Midbrain (tissue), 1 donor: Measurements from ENCODE around the gene RER1.
A peak's percentile ranks its signal among the peaks of the same experiment; 100 is the strongest.
"Not testable (repeated sequence)": the region's sequence is repeated elsewhere in the genome, so short reads cannot be mapped to it uniquely, and the experiment has no call there.

Experiments used
- DNase-seq: peaks from one replicate; lab custom pipeline; 2025; lab: John Stamatoyannopoulos, UW

The RER1 gene

GRCh38 chr1:2429780-2430591 is 38.3 kb downstream of the RER1 start:
- no peak for DNase-seq

DNA sequence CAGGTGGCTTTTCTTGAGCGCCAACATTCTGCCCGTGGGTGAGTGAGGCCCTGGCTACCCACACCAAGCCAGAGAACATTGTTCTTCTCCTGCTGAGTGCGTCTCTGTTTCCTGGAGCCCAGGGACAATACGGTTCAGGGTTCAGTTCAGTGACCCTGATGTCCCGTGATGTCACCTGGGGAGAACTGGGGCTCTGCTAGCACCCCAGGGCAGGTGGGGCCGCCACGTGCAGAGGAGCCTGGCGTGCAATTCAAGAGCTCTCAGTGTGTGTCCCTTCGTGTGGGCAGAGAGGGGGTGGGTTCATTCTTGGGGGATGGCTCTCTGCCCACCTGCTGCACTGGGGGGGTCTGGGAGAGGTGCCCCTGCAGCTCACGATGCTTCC is 38.9 kb downstream of the RER1 start:
- no peak for DNase-seq

- no peak for DNase-seq
These were observed 39.5 kb downstream of the RER1 start for GRCh38 chr1:2431103-2431502.

DNA sequence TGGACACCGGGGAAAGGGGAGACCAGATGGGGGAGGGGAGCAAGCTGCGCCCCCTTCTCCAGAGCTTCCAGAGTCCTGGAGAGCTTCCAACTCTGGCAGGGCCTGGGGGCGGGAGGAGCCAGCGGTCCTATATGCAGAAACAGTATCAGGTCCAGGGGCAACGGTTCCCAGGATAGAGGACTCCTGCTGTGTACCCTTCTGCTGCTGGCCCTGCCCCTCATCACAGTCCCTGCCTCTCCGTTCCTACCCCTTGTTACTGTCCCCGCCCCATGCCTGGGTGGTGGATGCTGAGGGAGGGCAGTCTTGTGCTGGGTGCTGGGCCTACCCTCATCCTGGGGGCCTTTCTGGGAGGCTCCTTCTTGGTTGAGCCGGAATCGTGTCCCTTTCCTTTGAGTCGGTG is 39.9 kb downstream of the RER1 start:
- no peak for DNase-seq

GRCh38 chr1:2432441-2432844 is 40.8 kb downstream of the RER1 start:
- DNase-seq: no peak

DNA sequence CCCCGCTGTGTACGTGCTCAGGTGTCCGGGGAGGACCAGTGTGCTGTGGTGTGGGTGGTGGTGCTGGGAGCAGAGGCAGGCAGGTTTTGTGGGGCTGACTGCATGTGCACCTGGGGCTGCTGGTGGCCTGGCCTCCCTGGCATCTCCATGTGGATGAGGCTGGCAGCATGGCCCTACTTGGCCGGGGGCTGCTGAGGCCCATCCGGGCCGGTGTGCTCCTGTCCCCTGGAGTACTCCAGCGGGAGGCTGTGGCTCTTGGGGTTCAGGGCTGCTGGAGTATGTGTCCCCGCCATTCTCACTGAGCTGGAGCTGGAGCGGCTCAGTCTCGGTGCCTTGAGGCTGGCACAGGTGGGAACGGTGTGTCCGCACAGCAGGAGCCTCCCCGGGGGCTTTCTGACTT is 41.6 kb downstream of the RER1 start:
- no peak for DNase-seq

DNA sequence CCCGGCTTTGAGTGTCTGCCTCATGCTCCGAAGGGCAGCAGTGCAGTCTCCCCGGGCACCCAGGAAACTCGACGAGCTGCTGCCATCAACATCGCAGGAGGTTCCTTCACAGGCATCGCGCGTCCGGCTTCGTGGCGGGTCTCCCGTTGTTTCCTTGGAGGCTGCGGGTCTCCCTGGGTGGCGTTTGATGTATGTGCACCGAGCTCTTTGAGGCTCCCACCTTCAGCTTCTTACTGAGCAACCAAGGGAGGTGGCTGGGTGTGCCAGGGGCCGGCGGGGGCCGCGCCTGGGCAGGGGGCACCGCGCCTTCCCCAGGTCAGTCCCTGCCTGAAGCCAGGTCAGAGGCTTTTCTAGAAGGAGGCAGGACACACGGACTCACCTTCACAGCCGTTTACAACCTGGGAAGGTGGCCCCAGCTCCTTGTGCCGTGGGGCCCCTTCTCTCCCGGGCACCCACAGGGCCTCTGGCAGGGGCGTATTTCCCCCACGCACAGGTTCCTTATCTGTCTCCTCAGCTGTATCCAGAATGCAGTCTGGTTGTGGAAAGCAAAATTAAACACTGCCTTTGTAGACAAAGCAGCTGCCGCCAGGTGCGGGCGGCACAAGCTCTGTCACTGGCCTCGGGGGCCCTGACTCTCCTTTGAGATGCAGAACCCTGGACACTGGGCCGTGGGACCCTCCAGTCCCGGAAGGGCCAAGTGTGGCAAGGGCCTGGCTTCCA is 42.5 kb downstream of the RER1 start:
- DNase-seq: no peak

- DNase-seq: no peak
These were observed 43.5 kb downstream of the RER1 start for GRCh38 chr1:2435091-2435490.

GRCh38 chr1:2435746-2436355 is 44.2 kb downstream of the RER1 start:
- DNase-seq: no peak

GRCh38 chr1:2436876-2437275 is 45.2 kb downstream of the RER1 start:
- no peak for DNase-seq

DNA sequence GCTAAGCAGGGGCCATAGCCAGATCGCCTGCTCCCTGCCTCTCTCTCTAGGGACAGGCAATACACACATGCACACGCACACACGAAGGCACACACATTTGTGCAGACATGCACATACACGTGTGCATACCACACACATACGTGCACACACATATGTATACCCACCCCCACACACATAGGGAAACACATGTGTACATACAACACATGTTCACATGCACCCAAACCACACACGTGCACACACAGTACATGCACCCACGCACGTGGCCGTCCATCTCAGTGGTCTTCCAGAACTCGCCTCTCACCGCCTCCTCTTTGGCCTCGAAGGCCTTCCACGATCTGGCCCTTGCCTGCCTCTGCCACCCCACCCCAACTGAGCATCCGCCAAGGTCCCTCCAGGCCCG is 46.0 kb downstream of the RER1 start:
- no peak for DNase-seq

GRCh38 chr1:2438038-2438437 is 46.4 kb downstream of the RER1 start:
- no peak for DNase-seq

DNA sequence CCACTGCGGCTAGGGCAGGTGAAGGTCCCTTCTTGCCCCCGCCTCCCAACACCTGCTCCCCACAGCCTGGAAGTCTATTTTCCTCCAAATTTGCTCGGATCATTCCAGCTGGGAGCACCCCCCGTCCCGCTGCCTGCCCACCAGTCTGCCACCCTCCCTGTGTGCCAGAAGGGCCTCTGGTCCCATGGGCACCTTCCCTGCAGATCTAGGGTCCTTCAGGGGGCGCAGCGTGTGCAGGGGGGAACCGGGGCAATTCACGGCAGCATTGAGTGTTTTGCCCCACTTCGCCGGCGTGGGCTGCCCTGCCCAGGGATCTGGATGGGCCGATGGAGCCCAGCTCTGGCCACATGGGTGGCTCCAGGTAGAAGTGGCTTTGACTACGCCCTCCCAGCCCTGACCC is 47.0 kb downstream of the RER1 start:
- no peak for DNase-seq

- no peak for DNase-seq
These were observed 47.7 kb downstream of the RER1 start for GRCh38 chr1:2439369-2439768.

- not testable (repeated sequence) for DNase-seq
These were observed 48.7 kb downstream of the RER1 start for GRCh38 chr1:2440346-2440745.

GRCh38 chr1:2441746-2442145 is 50.1 kb downstream of the RER1 start:
- DNase-seq: peak; percentile 55

DNA sequence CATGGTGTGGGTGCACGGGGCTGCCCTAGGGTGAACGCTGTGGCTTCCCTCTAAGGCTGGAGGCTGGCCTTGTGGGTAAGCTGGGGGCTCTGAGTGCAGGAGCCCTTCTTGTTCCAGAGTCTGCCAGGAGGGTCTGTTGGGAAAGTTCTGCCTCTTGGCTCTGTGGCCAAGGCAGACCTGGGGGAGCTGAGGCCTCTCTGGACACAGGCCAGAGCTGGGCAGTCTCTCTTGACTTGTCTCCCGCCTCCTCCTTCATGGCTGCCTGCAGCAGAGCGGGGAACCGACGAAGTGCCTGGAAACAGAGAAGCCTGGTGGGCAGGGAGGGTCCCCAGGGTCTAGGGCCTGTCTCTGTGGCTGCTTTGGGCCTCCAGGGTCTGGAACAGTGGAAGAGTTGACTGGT is 51.0 kb downstream of the RER1 start:
- no peak for DNase-seq

DNA sequence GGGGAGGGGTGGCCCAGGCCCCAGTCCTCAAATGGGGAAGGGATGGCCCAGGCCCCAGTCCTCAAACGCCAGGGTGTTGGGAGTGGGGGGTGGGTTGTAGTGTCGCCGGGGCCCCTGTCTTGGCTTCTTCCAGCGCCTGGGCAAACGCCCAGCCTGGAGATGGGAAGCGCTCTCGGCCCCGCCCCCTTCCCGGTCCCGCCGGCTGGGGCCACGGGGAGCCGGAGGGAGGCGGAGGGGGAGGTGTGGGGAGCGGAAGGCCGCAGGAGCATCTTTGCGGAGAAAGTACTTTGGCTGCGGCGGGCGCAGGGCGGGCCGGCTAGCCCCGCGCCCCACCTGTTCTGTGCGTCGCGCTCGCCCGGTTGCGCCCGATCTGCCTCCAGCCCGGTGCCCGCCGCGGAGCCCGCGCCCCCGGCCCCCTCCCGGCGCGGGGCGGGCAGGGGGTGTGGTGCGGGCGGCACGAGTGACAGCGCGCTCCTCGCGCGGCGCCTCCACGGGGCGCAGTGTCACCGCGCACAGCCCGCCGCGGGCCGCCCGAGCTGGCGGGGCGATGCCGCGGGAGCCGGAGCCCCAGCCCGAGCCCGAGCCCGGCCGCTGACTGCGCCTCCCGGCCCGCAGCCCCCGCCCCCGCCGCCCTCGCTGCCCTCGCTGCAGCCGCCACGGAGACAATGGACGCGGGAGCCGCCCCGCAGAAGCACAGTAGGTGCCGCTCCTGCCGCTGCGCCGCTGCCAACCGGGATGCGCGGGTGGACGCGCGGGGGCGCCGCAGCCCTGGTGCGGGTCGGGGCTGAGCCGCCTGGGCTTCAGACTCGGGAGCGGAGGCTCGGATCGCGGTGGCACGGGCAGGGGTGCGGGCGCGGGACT is 51.9 kb downstream of the RER1 start:
- peak; percentile 72 for DNase-seq

- no peak for DNase-seq
These were observed 52.5 kb downstream of the RER1 start for GRCh38 chr1:2444138-2444591.

DNA sequence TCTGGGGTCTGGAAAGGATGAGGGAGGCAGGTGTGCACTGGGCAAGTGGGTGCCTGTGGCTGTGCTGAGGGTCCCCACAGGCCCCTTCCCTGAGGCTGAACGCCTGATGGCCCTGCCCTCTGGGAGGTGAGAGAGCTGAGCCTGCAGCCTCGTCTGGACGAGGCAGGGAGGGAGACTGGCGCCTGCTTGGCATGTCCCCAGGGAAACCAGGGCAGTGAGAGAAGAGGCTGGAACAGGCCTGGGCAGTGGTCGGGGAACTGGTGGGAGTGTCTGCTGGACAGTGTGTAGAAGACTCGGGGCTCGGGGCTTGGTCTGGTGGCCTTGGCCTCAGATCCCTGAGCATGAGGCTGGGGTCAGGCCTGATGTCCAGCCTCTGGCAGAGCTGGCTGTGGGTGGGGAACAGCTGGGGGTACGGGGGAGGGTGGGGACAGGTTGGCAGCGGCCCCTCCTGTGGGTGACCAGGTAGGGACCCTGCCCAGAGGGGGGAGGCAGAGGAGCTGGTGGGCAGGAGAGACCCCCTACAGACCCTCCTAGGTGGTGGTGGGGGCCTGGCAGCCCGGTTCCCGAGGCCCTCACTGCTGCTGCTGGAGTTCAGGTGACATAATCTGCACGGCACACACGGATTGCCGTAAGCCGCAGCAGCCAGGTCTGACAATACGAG is 53.7 kb downstream of the RER1 start:
- no peak for DNase-seq

- DNase-seq: no peak
These were observed 54.2 kb downstream of the RER1 start for GRCh38 chr1:2445823-2446215.

DNA sequence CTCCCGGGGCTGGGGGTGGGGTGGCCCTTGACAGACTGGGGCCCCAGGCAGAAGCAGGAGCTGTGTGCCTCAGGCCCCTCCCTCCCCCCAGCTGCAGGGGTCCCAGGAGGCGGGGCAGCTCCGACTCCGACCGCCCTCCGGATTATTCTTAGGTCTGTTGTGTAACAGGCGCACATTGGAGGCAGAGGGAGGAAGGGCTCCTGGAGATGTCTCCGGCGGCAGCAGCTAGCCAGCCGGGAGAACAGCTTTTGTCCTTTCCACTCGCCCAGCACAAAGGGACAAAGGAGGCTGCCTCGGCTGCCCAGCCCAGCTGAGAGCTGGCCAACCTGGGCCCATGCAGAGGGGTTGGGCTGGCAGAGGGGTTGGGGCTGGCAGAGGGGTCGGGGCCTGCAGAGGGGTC is 54.8 kb downstream of the RER1 start:
- DNase-seq: peak; percentile 82
